Measurements from ENCODE around the gene DRAP1. TPM values are rescaled to one million over a fixed set of nuclear protein-coding genes. Genes with fewer than 3 reads are reported as not detected.

Gene DRAP1
- total and polyA plus RNA-seq, 9 of the 15 experiments (the other 6 are each of a cell fraction or from before 2014, with no cell fraction given) = 9.6 to 200 (median 92.9) TPM

DNA sequence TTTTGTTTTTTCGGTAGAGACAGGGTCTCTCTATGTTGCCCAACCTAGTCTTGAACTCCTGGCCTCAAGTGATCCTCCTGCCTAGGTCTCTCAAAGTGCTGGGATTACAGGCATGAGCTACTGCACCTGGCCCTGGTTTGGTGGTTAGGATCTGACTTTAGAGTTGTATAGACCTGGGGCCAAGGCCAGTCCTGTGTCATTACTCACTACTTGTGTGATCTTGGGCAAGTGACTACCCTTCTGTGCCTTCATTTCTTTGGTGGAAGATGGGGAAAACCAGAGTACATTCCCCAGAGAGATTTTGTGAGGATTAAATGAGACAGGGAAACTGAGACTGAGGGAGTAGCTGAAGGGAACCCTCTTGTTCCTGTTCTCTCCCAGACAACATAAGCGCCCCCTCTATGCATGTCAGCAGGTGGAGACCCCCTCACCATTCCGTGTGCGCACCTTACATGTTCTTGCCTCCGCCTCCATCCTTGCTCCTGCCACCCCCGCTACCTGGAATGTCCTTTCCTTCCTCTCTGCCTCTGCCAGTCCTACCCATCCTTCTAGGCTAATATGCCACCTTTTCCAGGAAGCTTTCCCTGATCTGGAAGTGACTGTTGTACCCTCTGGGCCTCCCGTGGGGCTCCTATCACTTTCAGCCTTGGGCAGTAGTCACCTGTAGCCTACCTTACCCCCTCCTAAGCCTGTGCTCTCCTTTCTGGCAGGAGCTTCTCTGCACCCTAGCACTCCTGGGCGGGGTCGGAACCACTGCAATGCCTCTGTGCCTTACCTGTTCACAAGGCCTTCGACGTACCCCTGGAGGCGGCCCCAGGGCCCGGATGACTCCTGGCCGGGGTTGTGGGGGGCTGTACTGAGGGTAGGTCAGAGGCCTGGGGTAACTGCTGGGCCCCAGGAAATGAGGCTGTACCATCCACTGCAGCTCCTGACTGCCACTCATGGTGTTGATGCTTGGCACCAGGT lies 22.9 kb upstream of the DRAP1 start:
- 91% methylated on average over 11 of the region's 14 CpGs for WGBS (ENCODE audit: insufficient coverage, low coverage, missing lambda C conversion rate)
- TF ChIP-seq NFE2 (IDR thresholded peaks at IDR 0.05; ENCODE audit: low read depth) = no peak
- TF ChIP-seq EP300 (IDR thresholded peaks at IDR 0.05; ENCODE audit: low read length) = no peak
- TF ChIP-seq RBBP5 (IDR thresholded peaks at IDR 0.05; ENCODE audit: borderline replicate concordance, insufficient read depth, low read length, poor library complexity, severe bottlenecking) = no peak
- TF ChIP-seq SMAD4 (CRISPR knock-in tag; conservative IDR thresholded peaks at IDR 0.05) = no peak
- TF ChIP-seq FOXA1 (IDR thresholded peaks at IDR 0.05; ENCODE audit: borderline replicate concordance) = no peak
- TF ChIP-seq, protein P1, sequence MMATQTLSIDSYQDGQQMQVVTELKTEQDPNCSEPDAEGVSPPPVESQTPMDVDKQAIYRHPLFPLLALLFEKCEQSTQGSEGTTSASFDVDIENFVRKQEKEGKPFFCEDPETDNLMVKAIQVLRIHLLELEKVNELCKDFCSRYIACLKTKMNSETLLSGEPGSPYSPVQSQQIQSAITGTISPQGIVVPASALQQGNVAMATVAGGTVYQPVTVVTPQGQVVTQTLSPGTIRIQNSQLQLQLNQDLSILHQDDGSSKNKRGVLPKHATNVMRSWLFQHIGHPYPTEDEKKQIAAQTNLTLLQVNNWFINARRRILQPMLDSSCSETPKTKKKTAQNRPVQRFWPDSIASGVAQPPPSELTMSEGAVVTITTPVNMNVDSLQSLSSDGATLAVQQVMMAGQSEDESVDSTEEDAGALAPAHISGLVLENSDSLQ (IDR thresholded peaks at IDR 0.05) = no peak
- TF ChIP-seq POLR2AphosphoS5 (IDR thresholded peaks at IDR 0.05; ENCODE audit: control insufficient read depth, insufficient read depth, low read depth, low read length) = peak; percentile 57
- TF ChIP-seq RB1 (IDR thresholded peaks at IDR 0.05; ENCODE audit: low read depth) = no peak
- TF ChIP-seq ZNF436 (CRISPR knock-in tag; IDR thresholded peaks at IDR 0.05) = no peak
- TF ChIP-seq TAF7 (tag; IDR thresholded peaks at IDR 0.05) = no peak
- TF ChIP-seq POLR2A (conservative IDR thresholded peaks at IDR 0.05) = peak; percentile 53
- TF ChIP-seq ZNF586 (CRISPR knock-in tag; conservative IDR thresholded peaks at IDR 0.05) = 0 out of 2 replicates have a peak, but pooled peaks have one; percentile 10
- TF ChIP-seq, protein P2, sequence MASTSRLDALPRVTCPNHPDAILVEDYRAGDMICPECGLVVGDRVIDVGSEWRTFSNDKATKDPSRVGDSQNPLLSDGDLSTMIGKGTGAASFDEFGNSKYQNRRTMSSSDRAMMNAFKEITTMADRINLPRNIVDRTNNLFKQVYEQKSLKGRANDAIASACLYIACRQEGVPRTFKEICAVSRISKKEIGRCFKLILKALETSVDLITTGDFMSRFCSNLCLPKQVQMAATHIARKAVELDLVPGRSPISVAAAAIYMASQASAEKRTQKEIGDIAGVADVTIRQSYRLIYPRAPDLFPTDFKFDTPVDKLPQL (IDR thresholded peaks at IDR 0.05; ENCODE audit: extremely low read depth, insufficient read length) = no peak
- no peak for TF ChIP-seq SPI1 (IDR thresholded peaks at IDR 0.05; ENCODE audit: borderline replicate concordance, low read depth, low read length)
- no peak for TF ChIP-seq ZNF212 (CRISPR knock-in tag; IDR thresholded peaks at IDR 0.05)
- TF ChIP-seq STAT5A (IDR thresholded peaks at IDR 0.05; ENCODE audit: borderline replicate concordance, low read length) = no peak
- no peak for TF ChIP-seq CHD2 (IDR thresholded peaks at IDR 0.05; ENCODE audit: low read depth, low read length)
- no peak for TF ChIP-seq NONO (IDR thresholded peaks at IDR 0.05; ENCODE audit: low read depth in 2 of 2, low read length in 1 of 2)
- peak; percentile 74 for TF ChIP-seq RBM22 (IDR thresholded peaks at IDR 0.05; ENCODE audit: low read depth, low read length, poor library complexity, severe bottlenecking)
- TF ChIP-seq, protein P3, sequence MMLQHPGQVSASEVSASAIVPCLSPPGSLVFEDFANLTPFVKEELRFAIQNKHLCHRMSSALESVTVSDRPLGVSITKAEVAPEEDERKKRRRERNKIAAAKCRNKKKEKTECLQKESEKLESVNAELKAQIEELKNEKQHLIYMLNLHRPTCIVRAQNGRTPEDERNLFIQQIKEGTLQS (IDR thresholded peaks at IDR 0.05) = no peak
- TF ChIP-seq, protein P3 (CRISPR knock-in tag; conservative IDR thresholded peaks at IDR 0.05) = 0 out of 2 replicates have a peak, but pooled peaks have one; percentile 11

More for the DNA sequence above, 22.9 kb upstream of the DRAP1 start:
- FAIRE-seq (no peak), ATAC-seq (no peak), DNase-seq (ENCODE audit: extremely low read depth in 1 of 4, low spot score in 3 of 4) (no peak)
- ChIA-PET CTCF (ENCODE audit: low intra/inter-chr PET ratio) (no interaction called here), POLR2A (interaction anchor here (0.6 to 10.0 kb wide), 13 partner anchors 7 to 416 kb away, joined by 3 to 136 read pairs (median 5); partner anchors contain the start of genes CCDC85B, CFL1, FIBP and MUS81)
- Histone ChIP-seq H3K27me3 (ENCODE audit: control insufficient read depth in 2 of 2, insufficient read depth in 2 of 2, low read length in 2 of 2) (no peaks in the 10 kb centered on the region), H3K27ac (ENCODE audit: extremely low read depth, low read depth, low read length) (peak overlapping the region; percentile 36; the same call in 2 of the 3 replicates), H3K9me1 (ENCODE audit: control insufficient read depth, insufficient read depth, low read length) (no peaks in the 10 kb centered on the region), H3K36me3 (ENCODE audit: control insufficient read depth, insufficient read depth, low read length) (peaks cover 73% of the 10 kb centered on the region), H3K79me2 (ENCODE audit: control insufficient read depth, insufficient read depth, low read length) (peaks cover 84% of the 10 kb centered on the region), H3K4me3 (no peak overlapping the region), H3K4me1 (replicated peaks in 1 of 2; ENCODE audit: control insufficient read depth in 2 of 2, insufficient read depth in 2 of 2, low read length in 2 of 2) (peaks cover 39 to 70% of the 10 kb centered on the region in 2 experiments), H3K9ac (ENCODE audit: insufficient read depth in 1 of 2, low read depth in 2 of 2, low read length in 2 of 2) (peak overlapping the region in 1 of 2 experiments; percentile 73; a peak in 1 of 4 replicates), H3K9me3 (replicated peaks; ENCODE audit: control insufficient read depth, insufficient read depth, low read depth, low read length) (no peaks in the 10 kb centered on the region), H3K4me2 (ENCODE audit: insufficient read depth, low read length) (no peak overlapping the region), H2AFZ (ENCODE audit: low read depth, low read length) (no peak overlapping the region), H4K20me1 (replicated peaks; ENCODE audit: control insufficient read depth, insufficient read depth, low read length) (peaks cover 33% of the 10 kb centered on the region)
- no TSS peak for BruUV-seq (replicated peaks)
- intact Hi-C loops (cut with micrococcal nuclease) = no loop called here
- in situ Hi-C loops (cut with MboI) = no loop called here
